GM19324 (cell line): ENCODE data around the gene PTP4A1.
A peak's percentile ranks its signal among the peaks of the same experiment; 100 is the strongest.
"Not testable (repeated sequence)": the region's sequence is repeated elsewhere in the genome, so short reads cannot be mapped to it uniquely, and the experiment has no call there.

Experiments
- ATAC-seq: cut with Tn5 transposase; IDR thresholded peaks from one replicate; pipeline ENCODE4 v1.9.1; 2021; ENCODE audit warnings: mild to moderate bottlenecking, moderate library complexity; ENCODE audit not compliant: unreplicated experiment, low FRiP score

Gene PTP4A1

DNA sequence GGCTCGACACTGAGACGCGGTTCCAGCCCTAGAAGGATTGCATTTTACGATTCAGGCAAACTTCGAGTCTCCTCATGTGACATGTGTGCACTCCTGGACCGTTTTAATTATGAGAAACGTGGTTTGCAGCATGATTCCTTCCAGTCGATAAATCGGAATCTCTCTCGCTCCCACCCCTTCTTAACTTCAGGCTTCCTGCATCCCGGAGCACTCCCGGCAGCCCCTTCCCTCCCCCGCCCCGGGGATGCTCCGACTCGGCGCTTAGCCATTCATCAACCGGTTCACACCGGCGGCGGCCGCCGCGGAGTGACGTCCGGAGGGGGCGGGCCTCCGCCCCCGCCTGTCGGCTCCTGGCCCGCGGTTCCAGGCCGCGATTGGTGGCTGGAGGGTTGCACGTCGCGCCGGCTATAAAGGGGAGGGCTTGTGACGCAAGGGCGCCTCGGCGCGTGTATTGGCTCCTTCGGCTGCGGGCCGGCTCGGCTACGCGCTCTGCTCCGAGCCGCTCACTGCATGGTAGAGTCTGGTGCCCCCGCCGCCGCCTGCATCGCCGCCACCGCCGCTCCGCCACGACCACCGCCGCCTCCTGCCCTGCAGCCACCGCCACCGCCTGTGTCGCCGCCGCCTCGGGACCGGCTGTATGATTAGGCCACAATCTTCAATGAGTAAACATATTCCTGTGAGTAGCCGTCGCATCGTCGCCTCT lies at the start of gene PTP4A1, which contains the start of gene LOC128125822:
Gene PTP4A1 (plus strand): TSS at position 437 of the 703 bp plus-strand sequence. CDS start 4,401 bp downstream, outside the sequence.
Gene LOC128125822 (plus strand): TSS at position 437 of the 703 bp plus-strand sequence.
- peak; percentile 94 for ATAC-seq

DNA sequence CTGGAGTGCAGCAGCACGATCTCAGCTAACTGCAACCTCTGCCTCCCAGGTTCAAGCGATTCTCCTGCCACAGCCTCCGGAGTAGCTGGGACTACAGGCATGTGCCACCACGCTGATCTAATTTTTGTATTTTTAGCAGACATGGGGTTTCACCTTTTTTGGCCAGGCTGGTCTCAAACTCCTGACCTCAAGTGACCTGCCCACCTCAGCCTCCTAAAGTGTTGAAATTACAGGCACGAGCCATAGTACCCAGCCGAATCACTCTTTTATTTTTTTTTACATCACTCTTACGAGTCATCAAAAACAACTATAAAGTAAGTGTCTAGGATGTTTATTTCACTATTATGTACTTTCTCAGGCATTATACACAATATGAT lies 49.4 kb upstream of the PTP4A1 start:
- ATAC-seq, result not testable (repeated sequence)

DNA sequence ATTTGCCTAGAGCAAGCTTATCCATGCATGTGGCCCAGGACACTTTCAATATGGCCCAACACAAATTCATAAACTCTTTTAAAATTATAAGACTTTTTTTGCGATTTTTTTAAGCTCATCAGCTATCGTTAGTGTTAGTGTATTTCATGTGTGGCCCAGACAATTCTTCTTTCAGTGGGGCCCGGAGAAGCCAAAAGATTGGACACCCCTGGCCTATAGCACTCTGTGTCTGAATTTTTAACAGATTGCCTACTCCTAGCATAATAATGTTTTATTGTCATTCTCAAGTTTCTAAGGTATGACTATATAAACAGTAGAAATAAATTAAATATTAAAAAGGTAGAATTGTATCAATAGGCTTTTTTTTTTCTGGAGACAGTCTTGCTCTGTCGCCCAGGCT lies 48.6 kb upstream of the PTP4A1 start:
- no peak for ATAC-seq

DNA sequence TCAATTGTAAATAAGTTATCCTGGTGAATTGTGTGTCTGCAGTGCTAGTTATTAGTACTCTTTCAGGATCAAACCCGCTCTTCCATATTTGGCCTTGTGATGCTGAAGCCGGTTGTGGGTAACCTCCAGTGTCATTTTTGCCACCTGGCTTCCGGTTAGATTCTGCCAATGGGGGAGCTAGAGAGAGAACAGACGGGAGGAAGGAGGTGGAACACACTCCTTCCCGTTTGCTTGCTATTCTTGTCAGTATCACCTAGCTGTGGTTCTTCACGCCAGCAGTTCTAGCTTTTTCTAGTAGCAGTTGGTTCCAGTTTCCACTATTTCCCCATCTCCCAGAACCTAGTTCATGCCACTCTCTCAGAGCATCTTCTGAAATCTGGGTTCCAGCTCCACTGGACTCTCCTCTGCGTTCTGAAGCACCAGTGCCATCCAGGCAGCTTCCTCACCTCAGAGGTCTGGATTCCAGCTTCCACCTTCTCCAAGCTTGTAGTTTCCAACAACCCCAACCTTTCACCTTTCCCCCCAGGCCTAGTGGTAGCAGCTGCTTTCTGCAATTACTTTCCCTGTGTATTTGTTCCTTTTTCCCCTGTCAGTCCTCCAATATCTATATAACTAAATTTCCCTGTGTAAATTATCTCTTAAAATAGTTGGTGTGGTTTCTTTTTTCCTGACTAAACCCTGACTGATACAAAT lies 46.9 kb upstream of the PTP4A1 start:
- no peak for ATAC-seq

DNA sequence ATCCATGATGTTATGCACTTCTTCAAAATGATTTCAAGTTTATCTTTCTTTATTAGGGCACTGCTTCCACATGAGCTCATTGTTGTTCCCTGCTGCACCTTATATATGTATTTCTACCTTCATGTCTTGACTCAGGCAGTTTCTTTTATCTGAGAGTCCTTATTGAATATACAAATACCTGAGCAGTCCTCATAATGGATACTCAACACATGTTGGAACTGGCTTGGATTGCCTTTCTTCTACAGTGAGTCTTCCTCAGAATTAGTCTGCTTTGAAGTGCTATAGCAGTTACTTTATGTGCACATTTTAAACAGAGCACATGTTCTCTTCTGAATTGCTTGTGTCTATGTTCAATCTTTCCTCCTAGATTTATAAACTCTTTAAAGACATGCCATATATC lies 45.3 kb upstream of the PTP4A1 start:
- ATAC-seq, result no peak

DNA sequence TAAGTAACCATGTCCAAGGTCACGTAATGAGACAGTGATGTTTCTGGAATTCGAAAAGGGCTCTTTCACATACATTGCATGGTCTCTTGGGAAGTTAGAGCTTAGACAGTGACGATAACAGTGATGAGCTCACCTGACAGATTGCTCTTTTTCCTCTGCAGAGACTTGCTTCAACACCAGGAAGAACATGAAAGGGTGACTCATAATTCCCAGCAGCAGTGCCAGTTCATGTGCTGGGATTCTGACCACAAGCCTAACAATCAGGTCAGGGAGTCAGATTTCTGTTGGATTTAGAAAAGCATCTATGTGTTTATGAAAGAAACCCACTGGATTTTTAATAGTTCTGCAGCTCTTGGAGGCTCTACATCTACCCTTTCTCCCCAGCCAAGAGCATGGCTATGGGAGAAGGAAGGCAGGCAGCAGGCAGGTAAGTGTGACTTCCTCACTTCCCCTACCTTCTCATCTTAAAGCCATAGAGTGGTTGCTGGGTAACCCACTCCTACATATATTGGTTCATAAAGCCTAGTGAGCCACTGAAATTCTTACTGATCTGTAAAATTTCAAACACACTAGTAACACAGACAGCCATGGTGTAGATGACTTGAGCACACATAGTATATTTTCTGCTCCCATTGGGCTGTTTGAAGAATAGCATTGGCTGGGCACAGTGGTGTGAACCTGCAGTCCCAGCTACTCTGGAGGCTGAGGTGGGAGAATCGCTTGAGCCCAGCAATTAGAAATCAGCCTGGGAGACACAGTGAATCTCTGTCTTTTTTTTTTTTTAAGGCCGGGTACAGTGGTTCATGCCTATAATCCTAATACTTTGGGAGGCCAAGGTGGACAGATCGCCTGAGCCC lies 44.4 kb upstream of the PTP4A1 start:
- no peak for ATAC-seq

DNA sequence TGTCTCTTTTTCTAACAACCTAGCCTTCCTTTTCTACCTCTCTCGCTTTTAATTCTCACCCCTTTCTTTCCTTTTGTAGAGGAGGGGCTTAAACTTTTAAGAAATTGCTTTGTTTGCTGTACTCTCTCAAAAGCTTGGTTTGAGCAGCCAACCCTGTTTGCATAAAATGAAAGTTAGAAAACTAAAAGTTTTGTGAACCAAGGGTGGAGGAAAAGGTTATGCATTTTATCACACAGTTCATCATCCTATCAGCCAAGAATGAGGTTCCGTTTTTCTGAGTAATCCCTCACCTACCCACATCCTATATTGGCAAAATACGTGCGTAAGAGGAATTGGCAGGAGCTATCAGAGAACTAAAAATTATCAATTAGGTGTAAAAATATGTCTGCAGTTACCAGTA lies 42.8 kb upstream of the PTP4A1 start:
- ATAC-seq, result no peak

DNA sequence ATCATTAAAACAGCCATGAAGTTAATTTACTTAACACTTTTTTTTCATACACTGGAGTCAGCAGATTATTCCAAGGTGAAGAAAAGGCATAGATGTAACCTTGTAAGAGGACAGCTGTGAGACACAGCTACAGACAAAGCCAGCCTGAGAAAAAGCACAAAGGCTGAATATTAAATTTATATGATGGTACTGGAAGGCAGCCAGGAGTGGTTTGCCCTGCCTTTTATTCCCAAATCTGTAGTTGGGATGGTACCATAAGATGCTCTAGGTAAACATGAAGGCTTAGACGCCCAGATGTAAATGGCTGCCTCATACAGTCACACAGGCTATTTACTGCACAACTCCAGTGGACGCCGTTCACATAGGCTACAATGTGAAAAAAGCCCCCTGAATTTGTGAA lies 42.1 kb upstream of the PTP4A1 start:
- no peak for ATAC-seq

DNA sequence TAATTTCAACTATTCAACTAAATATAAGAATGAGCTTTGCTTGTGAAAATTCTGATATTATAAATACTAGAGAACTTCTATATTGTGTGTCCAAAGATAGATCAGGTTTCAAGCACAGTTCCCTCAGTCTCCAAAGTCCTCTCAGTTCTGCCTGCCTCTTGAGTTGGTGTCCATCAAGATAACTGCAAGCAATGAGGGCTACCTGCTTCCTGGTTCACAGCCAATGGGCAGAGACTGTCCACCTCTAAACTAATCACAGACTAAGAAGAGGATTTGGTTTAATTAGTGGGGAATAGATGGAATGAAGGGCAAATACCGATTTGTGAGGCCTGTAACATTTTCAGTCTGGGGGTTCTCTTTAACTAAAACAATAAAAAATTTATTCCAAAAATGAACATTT lies 41.3 kb upstream of the PTP4A1 start:
- no peak for ATAC-seq

DNA sequence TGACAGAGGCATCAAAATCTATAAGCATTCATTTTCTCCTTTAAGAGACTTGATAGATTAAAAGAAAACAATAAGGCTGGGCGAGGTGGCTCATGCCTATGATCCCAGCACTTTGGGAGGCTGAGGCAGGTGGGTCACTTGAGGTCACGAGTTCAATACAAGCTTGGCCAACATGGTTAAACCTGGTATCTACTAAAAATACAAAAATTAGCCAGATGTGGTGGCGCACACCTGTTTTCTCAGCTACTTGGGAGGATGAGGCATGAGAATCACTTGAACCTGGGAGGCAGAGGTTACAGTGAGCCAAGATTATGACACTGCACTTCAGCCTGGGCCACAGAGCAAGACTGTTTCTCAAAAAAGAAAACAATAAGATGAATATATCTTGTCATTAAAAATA lies 39.3 kb upstream of the PTP4A1 start:
- ATAC-seq, result no peak

DNA sequence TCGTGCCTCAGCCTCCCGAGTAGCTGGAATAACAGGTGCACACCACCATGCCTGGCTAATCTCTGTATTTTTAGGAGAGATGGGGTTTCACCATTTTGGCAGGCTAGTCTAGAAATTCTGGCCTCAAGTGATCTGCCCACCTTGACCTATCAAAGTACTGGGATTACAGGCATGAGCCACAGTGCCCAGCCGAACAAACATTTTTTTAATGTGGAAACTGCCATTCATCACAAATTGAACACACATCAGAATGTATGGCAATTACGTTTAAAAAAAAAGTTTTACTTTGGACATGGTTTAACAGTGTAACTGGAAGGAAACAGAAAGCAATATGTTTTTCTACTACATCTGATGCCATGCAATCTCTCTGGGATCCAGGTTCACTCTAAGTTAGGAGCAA lies 38.3 kb upstream of the PTP4A1 start:
- no peak for ATAC-seq

DNA sequence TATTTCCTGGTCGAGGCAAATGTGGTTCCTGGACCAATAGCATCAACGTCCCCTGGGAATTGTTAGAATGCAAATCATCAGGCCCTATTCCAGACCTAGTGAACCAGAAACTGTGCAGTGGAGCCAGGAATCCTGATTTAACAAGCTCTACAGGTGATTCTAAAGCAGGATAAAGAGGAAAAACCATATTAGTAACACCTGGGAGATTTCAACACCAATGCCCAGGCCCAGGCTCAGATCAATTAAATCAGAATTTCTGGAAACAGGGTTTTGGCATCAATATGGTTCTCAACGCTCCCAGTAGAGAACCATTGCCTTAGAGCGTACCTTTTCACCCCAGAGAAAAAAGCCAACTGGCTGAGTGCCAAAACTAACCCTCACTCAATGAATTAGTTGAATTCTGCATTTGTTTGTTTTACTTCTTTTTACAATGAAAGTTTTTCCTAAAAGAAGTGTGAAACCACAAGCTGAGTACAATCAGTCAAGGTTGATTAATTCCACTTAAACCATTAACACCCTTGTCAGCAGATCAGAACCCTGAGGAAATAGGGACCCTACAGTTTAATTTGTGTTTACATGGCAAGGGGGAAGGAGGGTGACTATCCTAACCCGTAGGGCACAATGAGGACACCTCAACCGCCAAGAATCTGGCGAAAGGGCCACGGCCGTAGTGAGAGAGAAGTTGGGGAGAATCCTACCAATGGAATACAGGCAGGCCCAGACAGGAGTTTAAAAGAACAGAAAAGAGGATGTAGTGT lies 34.9 kb upstream of the PTP4A1 start:
- ATAC-seq, result peak; percentile 70

DNA sequence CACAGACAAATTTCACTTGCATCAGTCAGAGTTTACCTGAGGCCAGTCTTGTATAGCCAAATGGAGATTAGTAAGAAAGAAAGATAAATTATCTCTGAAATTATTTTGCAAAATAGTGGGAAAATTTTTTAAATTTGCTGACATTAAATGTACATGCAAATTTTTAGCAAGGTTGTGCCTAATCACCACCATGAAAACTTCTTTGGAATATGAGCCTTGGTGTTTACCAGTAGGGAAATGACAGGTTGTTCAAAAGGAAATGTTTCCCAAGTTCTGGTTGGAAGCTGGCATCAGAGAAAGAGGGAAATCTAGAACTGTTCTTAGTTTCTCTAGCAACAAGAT lies 34.4 kb upstream of the PTP4A1 start:
- ATAC-seq, result no peak

DNA sequence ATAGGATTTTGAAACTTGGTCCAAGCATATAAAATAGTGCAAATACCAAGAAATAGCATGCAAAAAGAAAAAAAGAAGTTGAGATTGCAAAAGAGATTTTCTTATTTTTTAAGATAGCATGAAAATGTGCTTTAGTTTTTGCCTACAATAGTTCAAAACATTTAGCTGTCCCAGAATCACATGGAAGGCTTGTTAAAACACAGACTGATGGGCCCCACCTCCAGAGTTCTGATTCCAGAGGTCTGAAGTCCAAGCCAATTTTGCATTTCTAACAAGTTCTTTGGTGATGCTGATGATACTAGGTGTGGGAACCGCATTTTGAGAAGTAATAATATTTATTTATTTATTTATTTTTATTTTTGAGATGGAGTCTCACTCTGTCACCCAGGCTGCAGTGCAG lies 33.7 kb upstream of the PTP4A1 start:
- ATAC-seq, result no peak

DNA sequence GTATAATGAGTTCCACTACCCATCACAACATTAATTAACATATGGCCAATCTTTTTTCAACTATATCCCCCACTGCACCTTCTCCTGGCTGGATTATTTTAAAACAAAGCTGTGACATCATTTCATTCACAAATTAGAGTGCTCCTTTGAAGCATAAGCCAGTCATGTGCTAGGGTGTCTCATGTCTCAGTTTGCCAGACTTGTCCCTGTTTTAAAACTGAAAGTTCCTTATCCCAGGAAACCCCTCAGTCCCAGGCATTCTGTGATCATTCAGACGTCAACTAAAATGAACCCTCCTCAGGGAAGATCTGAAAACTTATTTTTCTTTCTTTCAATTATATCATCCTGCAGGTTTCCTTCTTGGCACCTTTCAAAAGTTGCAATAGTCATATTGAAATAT lies 29.3 kb upstream of the PTP4A1 start:
- ATAC-seq, result no peak

DNA sequence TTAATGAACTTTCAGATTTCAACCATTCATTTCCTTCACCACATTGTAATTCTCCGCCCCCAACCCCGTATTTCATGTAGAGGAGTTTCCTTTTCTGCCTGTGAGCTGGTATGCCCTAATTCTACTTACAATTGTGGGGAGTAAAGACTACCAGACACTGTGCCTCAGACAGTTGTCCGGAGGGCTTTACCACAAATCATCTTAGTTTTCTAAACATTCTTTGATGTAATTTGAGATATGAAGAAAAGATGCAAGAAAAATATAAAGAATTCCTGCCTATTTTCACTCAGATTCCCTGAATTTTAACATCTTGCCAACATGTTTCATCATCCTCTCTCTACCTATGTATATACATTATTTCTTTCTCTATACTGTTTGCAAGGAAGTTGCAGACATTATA lies 28.3 kb upstream of the PTP4A1 start:
- no peak for ATAC-seq

DNA sequence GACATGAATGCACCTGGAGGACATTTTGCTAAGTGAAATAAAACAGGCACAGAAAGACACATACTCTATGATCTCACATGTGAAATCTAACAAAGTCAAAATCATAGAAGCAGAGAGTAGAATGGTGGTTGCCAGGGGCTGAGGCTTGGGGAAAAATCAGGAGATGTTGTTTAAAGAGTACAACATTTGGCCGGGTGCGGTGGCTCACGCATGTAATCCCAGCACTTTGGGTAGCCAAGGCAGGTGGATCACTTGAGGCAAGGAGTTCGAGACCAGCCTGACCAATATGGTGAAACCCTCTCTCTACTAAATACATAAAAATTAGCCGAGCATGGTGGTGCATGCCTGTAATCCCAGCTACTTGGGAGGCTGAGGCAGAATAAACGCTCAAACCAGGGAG lies 26.0 kb upstream of the PTP4A1 start:
- no peak for ATAC-seq

DNA sequence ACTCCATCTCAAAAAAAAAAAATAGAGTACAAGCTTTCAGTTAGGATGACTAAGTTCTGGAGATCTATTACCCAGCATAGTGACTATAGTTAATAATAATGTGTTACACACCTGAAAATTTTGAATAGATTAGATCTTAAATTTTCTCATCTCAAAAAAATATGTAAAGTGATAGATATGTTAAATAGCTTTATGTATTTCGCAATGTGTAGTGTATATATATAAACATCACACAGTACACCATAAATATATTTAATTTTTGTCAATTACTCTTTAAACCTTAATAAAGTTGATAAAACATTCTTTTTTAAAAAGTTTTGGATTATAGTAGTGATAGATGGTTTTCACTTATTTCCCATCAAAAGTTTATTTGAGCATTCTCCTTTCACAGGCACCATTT lies 25.6 kb upstream of the PTP4A1 start:
- ATAC-seq, result no peak

DNA sequence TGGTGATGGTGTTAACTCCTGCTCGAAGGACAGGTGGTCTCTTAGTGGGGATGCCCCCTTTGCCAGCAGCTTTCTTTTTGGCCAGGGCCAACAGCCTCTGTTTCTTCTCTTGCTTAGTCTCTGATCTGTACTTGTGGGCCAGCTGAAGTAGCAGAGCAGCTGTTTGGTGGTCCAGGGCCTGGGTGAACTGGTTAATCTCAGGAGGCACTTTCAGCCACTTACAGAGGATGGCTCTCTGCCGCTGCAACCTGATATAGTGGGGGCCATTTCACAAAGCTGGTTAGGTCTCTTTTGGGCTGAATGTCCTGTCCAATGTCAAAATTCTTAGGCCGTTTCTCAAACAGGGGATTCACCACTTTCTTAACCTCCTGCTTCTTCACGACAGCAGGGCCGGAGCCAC lies 23.2 kb upstream of the PTP4A1 start:
- ATAC-seq, result no peak

DNA sequence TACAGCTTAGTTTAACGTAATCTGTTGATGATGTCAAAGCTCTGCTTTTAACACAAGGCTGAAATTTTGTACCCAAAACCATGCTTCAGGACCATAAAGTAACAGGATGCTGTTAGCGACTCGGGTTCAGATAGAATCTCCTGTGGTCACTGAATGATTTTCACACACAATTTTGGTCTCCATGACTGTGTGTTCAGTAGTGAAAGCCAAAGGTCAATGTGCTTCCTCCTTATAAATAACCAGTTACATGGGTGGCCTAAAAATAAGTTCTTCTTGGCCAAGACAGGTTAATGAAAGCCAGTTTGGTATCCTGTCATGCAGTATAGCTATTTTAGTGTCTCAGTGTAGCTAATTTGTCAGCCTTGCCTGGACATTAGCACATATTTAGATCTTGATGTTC lies 19.1 kb upstream of the PTP4A1 start:
- ATAC-seq, result peak; percentile 95

DNA sequence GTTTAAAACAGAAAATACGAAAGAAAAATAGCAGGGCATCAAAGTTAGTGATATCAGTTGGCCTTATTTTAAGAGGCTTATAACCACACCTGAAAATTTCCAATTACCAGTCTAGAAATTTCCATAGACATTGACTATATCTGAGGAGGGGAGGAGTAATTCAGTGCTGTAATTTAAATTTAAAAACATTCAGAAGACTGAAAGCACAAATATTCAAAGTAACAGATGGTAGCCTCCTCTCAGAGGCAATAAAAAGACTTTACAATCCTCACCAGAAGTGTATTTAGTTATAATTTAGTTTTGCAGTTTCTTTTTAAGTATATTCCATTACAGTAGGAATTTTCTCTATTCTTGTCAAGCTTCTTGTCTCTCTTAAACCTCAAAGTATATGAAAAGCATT lies 18.4 kb upstream of the PTP4A1 start:
- no peak for ATAC-seq
